CD4-positive, alpha-beta T cell treated with Interleukin-1 beta for 1 hour (primary cell): ENCODE data around the gene LAMA5.

Source experiments
- DNase-seq, 2 donors: peaks; one replicate each; pipeline ENCODE4 v3.0.0-alpha.2; 2020 to 2022

Gene LAMA5

DNA sequence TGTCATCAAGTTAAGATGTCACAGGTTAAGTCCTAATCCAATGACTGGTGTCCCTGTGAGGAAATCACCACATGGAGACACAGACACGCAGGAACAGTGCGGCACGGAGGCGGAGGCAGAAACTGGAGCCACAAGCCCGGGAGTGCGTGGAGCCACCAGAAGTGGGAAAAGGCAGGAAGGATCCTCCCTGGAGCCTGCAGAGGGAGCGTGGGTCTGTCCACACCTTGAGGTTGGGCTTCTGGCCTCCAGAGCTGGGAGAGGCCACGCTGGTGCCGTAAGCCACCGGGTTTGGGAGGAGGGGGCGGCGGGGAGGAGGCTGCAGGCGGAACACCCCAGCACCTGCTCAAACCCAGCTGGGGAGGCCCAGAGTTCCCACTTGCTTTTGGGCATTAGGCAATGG is 36.2 kb upstream of the LAMA5 start:
- DNase-seq, result no peak

GRCh38 chr20:62402456-62403150 is 35.5 kb upstream of the LAMA5 start:
- no peak for DNase-seq

DNA sequence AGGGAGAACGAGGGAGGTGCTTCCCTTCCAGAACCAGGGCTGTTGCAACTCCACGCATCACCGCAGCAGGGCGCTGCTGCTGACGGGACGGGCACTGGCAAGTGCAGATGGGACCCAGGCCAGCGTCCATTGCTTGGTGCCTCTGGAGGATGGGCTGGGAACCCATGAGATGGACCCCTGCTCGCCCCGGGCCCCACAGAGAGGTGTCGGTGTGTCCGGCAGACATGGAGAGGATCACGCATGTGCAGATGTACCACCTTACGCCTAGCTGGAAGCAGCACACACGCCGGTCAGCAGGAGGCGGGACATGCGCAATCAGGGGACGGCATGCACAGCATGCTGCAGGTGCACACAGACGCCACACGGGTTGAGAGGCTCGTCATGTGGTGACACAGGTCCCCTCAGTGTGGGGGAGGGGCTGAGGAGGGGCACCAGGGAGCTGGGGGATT is 34.2 kb upstream of the LAMA5 start:
- no peak for DNase-seq

GRCh38 chr20:62400541-62400940 is 33.4 kb upstream of the LAMA5 start:
- DNase-seq, result no peak

- no peak for DNase-seq
Measured at GRCh38 chr20:62400021-62400420, 32.9 kb upstream of the LAMA5 start.

GRCh38 chr20:62398120-62398821 is 31.2 kb upstream of the LAMA5 start:
- no peak for DNase-seq

DNA sequence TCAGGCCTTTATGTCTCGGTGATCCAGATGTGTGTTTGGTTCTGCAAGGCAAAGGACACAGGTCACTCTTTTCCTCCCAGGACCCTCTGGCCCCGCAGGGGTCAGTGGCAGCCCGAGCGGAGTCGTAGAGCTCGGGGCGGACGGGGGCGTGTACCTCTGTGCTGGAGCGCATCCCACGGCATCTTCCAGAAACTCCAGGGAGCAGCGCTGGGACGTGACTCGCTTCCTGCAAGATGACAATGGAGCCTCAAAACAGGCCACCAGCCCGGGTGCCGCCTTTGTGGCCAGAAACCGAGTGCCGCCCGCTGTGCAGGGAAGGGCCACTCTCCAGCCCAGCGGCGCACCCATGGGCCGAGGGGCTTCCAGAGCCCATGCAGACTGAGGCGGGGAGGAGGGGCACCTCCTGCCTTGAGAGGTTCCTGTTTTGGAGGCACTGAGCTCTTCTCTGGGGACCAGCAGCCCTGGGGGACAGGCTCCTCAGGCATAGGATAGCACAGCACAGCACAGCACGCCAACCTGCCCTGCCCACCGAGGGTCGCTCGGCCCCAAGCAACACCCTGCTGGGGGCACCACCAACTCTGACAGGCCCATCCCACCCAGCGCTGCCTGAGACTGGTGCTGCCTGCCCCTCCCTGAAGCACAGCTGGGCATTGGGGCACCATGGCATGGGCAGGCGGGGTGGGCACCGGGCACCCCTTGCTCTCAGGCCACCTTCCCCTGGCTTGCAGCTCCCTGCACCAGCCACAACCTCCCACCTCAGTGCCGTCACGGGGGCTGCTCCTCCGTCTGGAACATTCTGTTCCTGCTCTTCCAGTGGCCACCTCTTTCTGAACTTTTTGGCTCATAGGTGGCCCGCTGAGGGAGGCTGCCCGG is 29.5 kb upstream of the LAMA5 start:
- no peak for DNase-seq

DNA sequence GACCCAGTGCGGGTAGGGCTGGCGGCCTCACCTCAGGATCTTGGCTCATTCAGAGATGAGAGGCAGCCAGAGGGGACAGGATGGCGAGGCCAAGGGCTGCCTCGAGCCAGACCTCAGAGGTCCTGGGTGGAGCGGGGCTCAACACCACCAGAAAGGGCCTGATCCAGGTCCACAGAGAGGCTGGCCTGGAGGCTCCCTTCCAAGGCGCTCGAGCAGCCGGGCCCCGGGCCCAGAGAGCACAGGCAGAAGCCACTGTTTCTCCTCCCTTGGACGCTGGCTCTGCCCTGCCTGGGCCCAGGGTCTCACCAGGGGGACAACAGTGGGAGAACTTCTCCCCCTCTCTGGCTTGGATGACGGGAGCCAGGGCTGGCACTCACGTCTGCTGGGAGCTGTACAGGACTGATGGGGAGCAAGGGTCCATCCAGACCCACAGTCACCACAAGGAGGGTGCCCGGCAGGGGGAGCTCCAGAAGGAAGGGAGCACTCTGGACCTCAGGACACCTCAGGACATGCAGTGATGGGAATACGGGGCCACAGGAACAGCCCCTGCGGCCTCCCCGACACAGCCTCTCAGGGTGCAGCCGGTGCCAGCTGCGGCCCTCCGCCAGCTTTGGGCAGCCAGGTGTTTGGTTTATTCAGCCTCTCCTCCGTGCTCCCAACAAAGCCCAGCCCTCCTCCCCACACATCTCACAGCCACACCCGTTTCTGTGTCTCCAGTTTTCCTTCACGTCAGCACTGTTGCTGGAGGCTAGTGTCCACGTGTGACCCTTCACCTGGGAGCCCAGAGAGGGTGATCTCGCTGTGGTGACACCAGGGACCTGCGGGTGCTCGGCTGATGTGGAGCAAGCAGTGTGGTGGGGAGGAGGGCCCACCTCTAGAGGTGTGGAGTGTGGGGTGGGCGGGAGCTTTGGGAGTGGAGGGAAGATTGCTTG is 28.5 kb upstream of the LAMA5 start:
- no peak for DNase-seq

DNA sequence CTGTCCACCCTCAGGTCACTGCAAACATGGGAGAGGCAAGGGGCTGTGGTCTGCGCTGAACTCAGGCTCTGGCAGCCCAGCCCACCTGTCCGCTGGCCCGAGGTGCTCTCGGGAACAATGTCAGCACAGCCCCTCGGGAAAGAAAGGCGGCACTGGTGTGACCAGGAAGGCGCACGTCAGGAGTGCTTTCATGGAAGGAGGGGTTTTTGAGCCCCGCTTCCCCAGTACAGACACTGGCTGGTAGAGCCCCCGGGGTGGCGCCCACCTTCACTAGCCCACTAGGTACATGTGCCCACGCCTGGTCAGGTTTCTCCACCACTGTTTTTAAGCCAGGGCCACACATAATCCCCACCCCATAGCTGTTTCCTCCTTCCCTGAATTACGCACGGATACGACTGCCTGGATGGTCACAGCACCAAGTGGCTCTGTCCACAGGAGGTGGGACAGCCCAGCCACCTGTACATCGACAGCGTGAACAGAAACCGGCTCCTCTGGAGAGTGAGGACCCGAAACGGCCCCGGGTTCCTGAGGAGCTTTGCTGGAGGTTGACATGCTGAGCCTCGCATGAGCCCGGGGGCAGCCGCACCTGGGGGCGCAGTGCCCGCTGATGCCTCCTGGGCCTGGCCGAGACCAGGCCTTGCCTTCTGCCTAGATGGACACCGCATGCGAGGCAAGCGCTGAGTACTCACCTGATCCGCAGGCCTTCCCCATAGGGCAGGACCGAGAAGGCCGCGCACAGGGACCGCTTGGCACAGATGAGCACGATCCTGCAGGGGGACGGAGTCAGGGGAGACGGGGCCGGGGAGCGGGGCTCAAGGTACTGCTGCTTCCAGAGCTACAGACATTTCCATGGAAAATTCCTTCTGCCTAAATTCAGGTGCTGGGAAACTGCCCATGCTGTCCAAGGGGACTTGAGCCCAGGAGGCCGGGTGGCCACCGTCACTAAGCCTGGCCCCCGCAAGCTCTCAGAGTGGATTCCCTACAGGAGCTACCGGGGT is 27.4 kb upstream of the LAMA5 start:
- no peak for DNase-seq

GRCh38 chr20:62393830-62394229 is 26.7 kb upstream of the LAMA5 start:
- DNase-seq, result no peak

GRCh38 chr20:62393335-62393665 is 26.2 kb upstream of the LAMA5 start:
- no peak for DNase-seq

DNA sequence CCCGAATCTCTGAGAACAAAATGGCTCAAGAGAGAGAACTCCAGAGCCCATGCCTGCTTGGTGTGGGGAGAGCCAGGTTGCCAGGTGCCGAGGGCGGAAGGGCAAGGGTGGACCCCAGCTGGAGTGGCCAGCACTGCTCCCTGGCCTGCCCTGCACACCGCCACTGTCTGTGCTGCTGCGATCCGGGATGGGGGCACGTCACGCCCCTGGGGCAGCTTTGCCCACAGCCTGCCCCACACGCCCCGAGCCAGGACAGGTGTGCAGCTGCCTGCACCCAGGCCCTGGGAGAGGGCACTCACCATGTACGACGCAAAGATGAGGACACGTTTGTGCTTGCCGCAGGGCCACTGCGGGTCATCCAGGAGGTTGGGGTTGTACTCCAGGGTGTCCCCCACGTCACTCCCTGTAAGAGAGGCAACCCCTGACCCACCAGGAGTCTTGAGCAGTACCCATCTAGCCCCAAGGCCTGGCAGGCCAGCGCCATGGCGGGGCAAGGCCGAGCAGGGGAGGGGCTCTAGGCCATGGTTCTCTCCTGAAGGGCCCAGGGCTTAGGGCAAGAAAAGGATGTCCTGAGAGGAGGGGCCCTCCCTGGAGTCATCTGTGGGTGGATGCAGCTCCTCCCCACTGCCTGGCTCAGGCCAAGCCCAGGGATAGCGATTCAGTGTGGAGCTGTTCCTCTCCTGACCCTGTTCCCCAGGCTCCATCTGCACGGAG is 25.7 kb upstream of the LAMA5 start:
- no peak for DNase-seq

- no peak for DNase-seq
Measured at GRCh38 chr20:62392077-62392418, 24.9 kb upstream of the LAMA5 start.

- DNase-seq, result no peak
Measured at GRCh38 chr20:62391165-62392076, 24.3 kb upstream of the LAMA5 start.

DNA sequence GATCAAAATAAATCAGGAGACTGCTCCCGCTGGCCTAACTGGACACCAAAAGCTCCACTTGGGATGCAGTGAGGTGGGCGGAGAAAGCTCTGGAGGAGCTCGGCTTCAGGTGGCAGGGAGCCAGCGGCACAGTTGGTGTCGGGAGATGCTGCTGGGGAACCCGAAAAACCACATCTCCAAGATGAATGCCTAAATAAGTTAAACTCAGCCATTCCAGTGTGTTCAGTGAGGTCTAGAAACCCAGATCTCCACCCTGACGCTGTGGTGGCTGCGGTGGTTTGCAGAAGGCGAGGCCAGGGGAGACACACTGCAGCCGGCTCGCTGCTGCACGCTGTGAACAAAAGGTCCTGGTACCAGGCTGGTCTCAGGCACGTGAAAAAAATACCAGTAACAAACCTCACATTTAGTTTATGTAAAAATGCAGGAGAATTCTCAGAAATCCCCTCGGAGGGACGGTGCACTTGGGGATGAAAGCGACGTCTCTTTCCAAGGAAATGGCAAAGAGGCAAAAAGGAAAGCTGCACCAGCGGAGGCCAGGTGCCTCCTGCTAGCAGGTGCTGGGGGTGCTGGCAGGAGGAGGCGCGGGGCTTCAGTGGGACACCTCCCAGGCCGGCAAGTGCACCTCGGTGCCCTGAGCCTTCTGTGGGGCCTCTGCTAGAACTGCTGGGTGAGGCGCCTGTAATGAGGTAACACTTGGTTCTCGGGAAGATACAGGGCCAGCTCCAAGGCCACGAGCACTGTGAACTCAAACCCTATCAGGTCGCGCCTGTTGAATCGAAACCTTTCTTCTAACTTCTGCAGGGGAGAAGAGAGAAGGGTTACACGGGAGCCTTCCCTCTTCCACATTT is 23.4 kb upstream of the LAMA5 start:
- DNase-seq, result no peak

DNA sequence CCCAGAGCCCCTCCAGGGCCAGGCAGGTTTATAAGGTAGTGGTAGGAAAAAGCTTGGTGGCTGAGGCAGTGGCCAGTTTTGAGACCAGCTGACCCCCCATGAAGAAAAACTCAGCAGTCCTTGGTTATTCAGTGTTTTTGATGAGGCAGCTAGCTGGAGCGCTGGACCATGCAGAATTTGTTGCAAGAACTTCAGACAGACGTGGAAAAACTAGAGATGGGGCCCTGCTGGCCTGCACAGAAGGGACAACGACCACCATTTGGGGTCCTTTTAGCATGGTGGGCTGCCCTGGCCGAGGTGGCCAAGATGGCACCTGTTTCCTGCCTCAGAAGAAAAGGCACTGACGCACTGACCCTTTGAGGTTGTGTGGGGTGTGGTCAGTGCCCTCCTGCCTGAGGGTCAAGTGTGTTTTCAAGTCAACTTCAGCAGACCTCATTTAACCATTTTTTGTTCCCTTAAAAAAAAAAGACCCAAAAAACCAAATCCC is 22.5 kb upstream of the LAMA5 start:
- no peak for DNase-seq

- DNase-seq, result no peak
Measured at GRCh38 chr20:62388839-62389600, 21.9 kb upstream of the LAMA5 start.
